Inferior parietal cortex (tissue), 1 donor: ENCODE measurements around the gene ADORA2A.
"Not testable (repeated sequence)": the region's sequence is repeated elsewhere in the genome, so short reads cannot be mapped to it uniquely, and the experiment has no call there.

Source experiments
- DNase-seq: peaks from one replicate; pipeline ENCODE4 v3.0.0-alpha.2; 2016; ENCODE audit errors: extremely low spot score

ADORA2A gene

DNA sequence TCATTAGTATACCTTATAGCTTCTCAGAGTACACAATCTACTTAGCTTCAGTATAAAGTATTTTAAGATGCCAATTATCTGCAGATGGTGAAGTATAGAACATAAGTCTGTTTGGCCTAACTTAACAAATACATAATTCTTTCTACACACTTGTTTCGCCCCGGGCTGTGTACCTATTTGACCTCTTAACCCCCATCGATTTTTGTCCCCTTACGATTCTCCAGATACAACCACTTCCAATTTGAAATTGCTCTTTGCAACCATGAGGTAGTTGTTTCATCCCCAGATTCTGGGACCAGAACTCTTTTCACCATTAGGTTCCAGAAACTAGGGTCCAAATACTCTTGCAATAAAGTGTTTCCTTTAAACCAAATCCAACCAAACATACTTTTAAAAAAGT lies 57.8 kb downstream of the ADORA2A start:
- no peak for DNase-seq

DNA sequence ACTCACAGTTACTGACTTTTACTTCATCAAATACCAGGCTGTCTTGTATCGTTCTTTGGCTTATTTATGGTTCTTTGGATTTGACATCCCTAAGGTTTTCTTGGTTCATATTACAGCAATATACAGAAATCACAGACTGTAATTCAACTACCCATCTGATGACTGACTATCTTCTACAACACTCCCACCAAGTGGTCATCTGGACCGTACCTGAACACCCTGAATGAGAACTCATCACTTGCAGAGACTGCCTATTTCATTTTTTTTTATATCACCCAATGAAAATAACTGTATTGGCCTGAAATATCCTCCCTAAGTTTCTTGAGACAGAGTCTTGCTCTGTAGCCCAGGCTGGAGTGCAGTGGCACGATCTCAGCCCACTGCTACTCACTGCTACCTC lies 58.2 kb downstream of the ADORA2A start:
- DNase-seq: no peak

DNA sequence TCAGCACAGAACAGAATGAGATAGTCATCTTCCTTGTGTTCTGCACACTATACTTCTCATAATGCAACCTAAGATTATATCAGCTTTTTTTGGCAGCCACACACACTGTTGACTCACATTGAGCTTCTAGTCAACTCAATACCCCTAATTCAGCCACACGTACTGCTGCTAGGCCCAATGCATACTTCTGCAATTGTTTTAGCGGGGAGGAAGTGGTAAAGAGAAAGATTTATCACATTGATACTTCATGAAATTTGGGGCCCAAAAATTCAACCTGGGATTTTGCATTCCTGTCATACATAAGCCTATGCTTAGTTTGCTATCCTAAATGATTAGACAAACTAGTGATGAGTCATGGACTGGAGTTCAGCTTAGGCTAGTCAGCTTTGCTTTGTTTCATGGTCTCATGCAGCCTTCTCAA lies 59.1 kb downstream of the ADORA2A start:
- DNase-seq: no peak

DNA sequence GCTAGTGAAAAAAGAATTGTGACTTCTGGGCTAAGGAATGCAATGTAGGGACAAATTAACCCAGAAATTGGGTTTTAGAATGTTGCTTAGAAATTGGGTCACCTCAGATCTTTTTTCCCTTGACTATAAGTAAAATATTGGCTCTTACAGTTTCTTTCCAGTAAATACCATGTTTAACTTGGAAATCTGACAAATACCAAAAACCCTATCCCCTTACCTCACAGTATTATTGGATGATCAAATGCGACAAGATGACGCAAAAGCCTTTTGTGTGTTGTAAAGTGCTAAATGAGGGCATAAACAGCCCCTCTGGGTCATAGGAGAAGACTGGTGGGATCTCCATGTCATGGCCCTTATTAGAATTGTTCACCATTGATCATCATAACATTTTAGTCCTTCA lies 61.6 kb downstream of the ADORA2A start:
- no peak for DNase-seq

DNA sequence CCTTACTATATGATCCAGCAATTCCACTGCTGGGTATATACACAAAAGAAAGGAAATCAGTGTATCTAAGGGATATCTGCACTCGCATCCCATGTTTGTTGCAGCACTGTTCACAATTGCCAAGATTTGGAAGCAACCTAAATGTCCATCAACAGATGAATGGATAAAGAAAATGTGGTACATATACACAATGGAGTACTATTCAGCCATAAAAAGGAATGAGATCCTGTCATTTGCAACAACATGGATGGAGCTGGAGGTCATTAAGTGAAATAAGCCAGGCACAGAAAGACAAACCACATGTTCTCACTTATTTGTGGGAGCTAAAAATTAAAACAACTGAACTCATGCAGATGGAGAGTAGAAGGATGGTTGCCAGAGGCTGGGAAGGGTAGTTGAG lies 62.0 kb downstream of the ADORA2A start:
- DNase-seq: not testable (repeated sequence)
